ENCODE measurements around the gene CDKN1A. TPM values are rescaled to one million over a fixed set of nuclear protein-coding genes. Genes with fewer than 3 reads are reported as not detected.

The CDKN1A gene
- total RNA-seq, 1 donor from 2014 or later: 41.3 TPM

- H3K4me1 Mint-ChIP-seq (ENCODE audit: low read depth, unreplicated experiment): peaks cover 25% of the 10 kb centered on the region
- peak; percentile 78 for DNase-seq
- no peak overlapping the region for H3K27ac Mint-ChIP-seq (ENCODE audit: unreplicated experiment)
- TF ChIP-seq CTCF (IDR thresholded peaks at IDR 0.05; ENCODE audit: partially characterized antibody, unreplicated experiment): no peak
- H3K9me3 Mint-ChIP-seq (ENCODE audit: unreplicated experiment): peaks cover 7% of the 10 kb centered on the region
- no peaks in the 10 kb centered on the region for H3K36me3 Mint-ChIP-seq (ENCODE audit: unreplicated experiment)
- H3K27me3 Mint-ChIP-seq (ENCODE audit: unreplicated experiment): peaks cover 7% of the 10 kb centered on the region
- no peak overlapping the region for H3K4me3 Mint-ChIP-seq (ENCODE audit: unreplicated experiment)
Measured at GRCh38 chr6:36724514-36725390, 46.2 kb downstream of the CDKN1A start.

GRCh38 chr6:36725581-36725980 lies 47.1 kb downstream of the CDKN1A start:
- peaks cover 25% of the 10 kb centered on the region for H3K4me1 Mint-ChIP-seq (ENCODE audit: low read depth, unreplicated experiment)
- no peak for DNase-seq
- no peak for TF ChIP-seq CTCF (IDR thresholded peaks at IDR 0.05; ENCODE audit: partially characterized antibody, unreplicated experiment)
- H3K27me3 Mint-ChIP-seq (ENCODE audit: unreplicated experiment): peaks cover 7% of the 10 kb centered on the region
- no peak overlapping the region for H3K4me3 Mint-ChIP-seq (ENCODE audit: unreplicated experiment)
- no peaks in the 10 kb centered on the region for H3K36me3 Mint-ChIP-seq (ENCODE audit: unreplicated experiment)
- peaks cover 7% of the 10 kb centered on the region for H3K9me3 Mint-ChIP-seq (ENCODE audit: unreplicated experiment)
- H3K27ac Mint-ChIP-seq (ENCODE audit: unreplicated experiment): no peak overlapping the region

- Mint-ChIP-seq H3K4me1 (ENCODE audit: low read depth, unreplicated experiment) (peaks cover 25% of the 10 kb centered on the region), H3K9me3 (ENCODE audit: unreplicated experiment) (peaks cover 6% of the 10 kb centered on the region), H3K4me3 (ENCODE audit: unreplicated experiment) (no peak overlapping the region), H3K27ac (ENCODE audit: unreplicated experiment) (peak overlapping the region; percentile 8), H3K27me3 (ENCODE audit: unreplicated experiment) (peaks cover 5% of the 10 kb centered on the region), H3K36me3 (ENCODE audit: unreplicated experiment) (no peaks in the 10 kb centered on the region)
- DNase-seq: peak; percentile 51
- no peak for TF ChIP-seq CTCF (IDR thresholded peaks at IDR 0.05; ENCODE audit: partially characterized antibody, unreplicated experiment)
Measured at GRCh38 chr6:36727505-36728021, 49.0 kb downstream of the CDKN1A start.

GRCh38 chr6:36728289-36729160 lies 50.0 kb downstream of the CDKN1A start:
- Mint-ChIP-seq H3K4me1 (ENCODE audit: low read depth, unreplicated experiment) (peaks cover 25% of the 10 kb centered on the region), H3K36me3 (ENCODE audit: unreplicated experiment) (no peaks in the 10 kb centered on the region), H3K9me3 (ENCODE audit: unreplicated experiment) (peaks cover 6% of the 10 kb centered on the region), H3K27me3 (ENCODE audit: unreplicated experiment) (peaks cover 5% of the 10 kb centered on the region), H3K27ac (ENCODE audit: unreplicated experiment) (no peak overlapping the region), H3K4me3 (ENCODE audit: unreplicated experiment) (no peak overlapping the region)
- no peak for DNase-seq
- no peak for TF ChIP-seq CTCF (IDR thresholded peaks at IDR 0.05; ENCODE audit: partially characterized antibody, unreplicated experiment)
